Psoas muscle (tissue), 8 donors: ENCODE measurements around the gene MAFF. TPM values are rescaled to one million over a fixed set of nuclear protein-coding genes. Genes with fewer than 3 reads are reported as not detected.

Experiments
- ATAC-seq, 4 donors: fragments of 200-7000 bp; cut with Tn5 transposase; one replicate each; pipeline ENCODE4 v1.9.1; 2020; ENCODE audit warnings: moderate library complexity in 3 of 4, mild to moderate bottlenecking in 2 of 4
- DNase-seq, 2 donors: peaks; one replicate each; pipeline ENCODE4 v3.0.0-alpha.2; 2020
- H3K27ac ChIP-seq: fragments of 200-600 bp; one replicate; pipeline ENCODE4 v1.8.0; 2022
- H3K27me3 ChIP-seq, 3 donors: fragments of 200-600 bp in 1 of 3; one replicate each; pipeline versions ENCODE4 v1.6.1 to v1.8.0; 2013 to 2022; ENCODE audit warnings: low read length in 2 of 3, mild to moderate bottlenecking in 2 of 3, moderate library complexity in 1 of 3; ENCODE audit not compliant: insufficient read depth in 3 of 3
- H3K36me3 ChIP-seq, 2 donors: fragments of 200-600 bp in 1 of 2; one replicate each; pipeline versions ENCODE4 v1.6.1 to v1.8.0; 2013 to 2022; ENCODE audit warnings: low read depth in 1 of 2, mild to moderate bottlenecking in 1 of 2, moderate library complexity in 1 of 2; ENCODE audit not compliant: insufficient read depth in 1 of 2
- H3K4me1 ChIP-seq: fragments of 200-600 bp; one replicate; pipeline ENCODE4 v1.8.0; 2022
- H3K4me3 ChIP-seq: fragments of 200-600 bp; one replicate; pipeline ENCODE4 v1.8.0; 2022; ENCODE audit warnings: mild to moderate bottlenecking
- H3K9me3 ChIP-seq: fragments of 200-600 bp; one replicate; pipeline ENCODE4 v1.8.0; 2022
- WGBS, 3 donors: extraction: QIAGEN DNeasy Blood & Tissue Kit; methylation state at CpG; one replicate each; pipeline versions ENCODE4 v1.1.6 to v1.1.7; 2013; 5-methylcytosine and 5-hydroxymethylcytosine counted together
- intact Hi-C, 2 donors: fragments of 100-400 bp; cut with DNase I; formaldehyde crosslinking; loops; one replicate each; pipeline versions ENCODE4 v1.11.0 to v1.14.2; 2022
- polyA plus RNA-seq, 3 donors: library from polyadenylated mRNA; stranded (reverse); fragments of 200-250 nt; gene quantifications; one replicate each; pipeline ENCODE4 v1.2.3, GENCODE V29; 2013
- total RNA-seq, 4 donors: library from RNA; stranded (reverse); fragmentation: NEBNext Ultra II Directional in 2 of 4; extraction: Animal tissue kit (Norgen Biotek cat#: 25700) in 2 of 4; gene quantifications; one replicate each; pipeline versions ENCODE4 v1.2.1 to v1.2.4, GENCODE V29; 2021 to 2023
- TF ChIP-seq, protein P1 (sequence below): fragments of 200-600 bp; IDR thresholded peaks from one replicate; pipeline ENCODE4 v1.8.0; 2022; ENCODE audit warnings: antibody characterized with exemption
- donor health status: healthy with polysubstance abuse.
- donor health status: DM: no; HTN: no; CAD: no; lungs with moderate emphysema.
- donor health status: Bipolar disorder and iron deficiency.
- donor health status: healthy.
- donor health status: DM: yes; HTN: yes; CAD: no.
- donor health status: DM: no; HTN: no; CAD: no.
- donor health status: DM: no; HTN: no; CAD: no.
- donor health status: DM: yes; HTN: yes; CAD: no.

The MAFF gene
- total and polyA plus RNA-seq, 7 donors, result 5.7 to 118 (median 28.1) TPM

DNA sequence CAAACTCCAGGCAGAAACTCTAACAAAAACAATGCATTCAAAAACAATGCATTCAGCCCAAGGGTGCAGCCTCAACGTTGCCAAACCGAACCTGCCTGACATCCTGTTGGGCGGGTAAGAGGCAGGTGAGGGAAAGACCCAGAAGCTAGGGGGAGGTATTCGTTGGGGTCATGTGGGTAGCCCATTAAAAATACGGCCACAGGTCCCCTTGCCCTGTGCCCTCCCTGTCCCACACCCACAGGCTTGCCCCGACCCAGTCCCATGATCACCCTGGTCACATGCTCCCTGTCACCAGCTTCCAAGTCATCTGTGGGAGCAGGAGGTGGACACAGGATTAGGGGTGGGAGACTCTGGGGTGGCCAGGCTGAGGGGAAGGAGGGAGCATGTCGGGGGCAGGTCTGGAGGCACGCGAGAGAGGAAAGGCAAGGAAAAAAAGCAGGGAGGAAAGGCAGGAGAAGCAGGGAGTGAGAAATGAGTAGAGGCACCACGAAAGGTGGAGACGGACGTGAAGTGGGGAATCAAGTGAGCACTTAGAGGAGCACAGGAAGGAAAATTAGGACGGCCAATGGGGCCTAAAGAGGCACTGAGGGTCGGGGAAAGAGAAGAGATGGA, 20.8 kb upstream of the MAFF start:
- DNase-seq (peak; percentile 46 to 70), ATAC-seq (peak in 3 of 4 donors; percentile 22 to 44 (median 35))
- peak overlapping the region; percentile 99 for H3K27ac ChIP-seq
- intact Hi-C loops, result no loop called here
- 11 to 14% (median 11%) methylated on average over 14 of the region's 14 CpGs for WGBS, 3 donors
- TF ChIP-seq, protein P1, sequence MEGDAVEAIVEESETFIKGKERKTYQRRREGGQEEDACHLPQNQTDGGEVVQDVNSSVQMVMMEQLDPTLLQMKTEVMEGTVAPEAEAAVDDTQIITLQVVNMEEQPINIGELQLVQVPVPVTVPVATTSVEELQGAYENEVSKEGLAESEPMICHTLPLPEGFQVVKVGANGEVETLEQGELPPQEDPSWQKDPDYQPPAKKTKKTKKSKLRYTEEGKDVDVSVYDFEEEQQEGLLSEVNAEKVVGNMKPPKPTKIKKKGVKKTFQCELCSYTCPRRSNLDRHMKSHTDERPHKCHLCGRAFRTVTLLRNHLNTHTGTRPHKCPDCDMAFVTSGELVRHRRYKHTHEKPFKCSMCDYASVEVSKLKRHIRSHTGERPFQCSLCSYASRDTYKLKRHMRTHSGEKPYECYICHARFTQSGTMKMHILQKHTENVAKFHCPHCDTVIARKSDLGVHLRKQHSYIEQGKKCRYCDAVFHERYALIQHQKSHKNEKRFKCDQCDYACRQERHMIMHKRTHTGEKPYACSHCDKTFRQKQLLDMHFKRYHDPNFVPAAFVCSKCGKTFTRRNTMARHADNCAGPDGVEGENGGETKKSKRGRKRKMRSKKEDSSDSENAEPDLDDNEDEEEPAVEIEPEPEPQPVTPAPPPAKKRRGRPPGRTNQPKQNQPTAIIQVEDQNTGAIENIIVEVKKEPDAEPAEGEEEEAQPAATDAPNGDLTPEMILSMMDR, result no peak
- no peaks in the 10 kb centered on the region for H3K9me3 ChIP-seq
- H3K27me3 ChIP-seq, result no peaks in the 10 kb centered on the region
- no peaks in the 10 kb centered on the region for H3K36me3 ChIP-seq
- peak overlapping the region; percentile 80 for H3K4me3 ChIP-seq
- H3K4me1 ChIP-seq, result peaks cover 58% of the 10 kb centered on the region

DNA sequence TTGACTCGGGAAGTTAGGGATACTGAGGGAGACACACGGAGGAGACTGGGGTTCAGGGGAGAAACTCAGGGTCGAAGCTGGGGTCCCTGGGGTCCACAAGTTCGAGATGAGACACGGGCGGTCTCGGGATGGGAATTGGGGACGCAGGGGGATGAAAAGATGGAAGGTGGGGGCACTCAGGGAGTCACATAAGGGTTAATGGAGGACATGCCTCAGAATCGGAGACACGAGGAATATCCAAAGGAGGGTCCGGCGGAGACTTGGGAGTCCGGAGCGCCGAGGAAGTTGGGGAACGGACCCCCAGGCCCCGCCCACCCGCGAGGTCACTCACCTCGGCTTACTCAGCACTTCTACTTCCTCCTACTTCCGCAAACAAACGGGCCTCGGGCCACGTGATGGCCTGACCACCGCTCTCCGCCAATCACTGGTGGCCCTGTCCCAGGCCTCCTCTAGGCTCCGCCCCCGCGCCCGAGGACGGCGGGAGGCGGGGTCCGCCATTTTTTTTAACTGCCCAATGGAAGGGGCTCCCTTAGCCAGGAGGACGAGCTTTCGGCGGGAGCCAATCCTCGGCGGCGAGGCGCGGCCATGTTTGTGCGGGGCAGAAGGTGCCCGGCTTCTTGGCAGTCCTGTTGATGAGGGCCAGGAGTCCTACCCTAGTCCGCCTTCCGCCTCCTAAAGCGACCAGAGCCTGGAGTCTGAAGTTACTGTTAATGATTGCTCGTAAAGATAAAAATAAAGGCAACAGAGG, 20.2 kb upstream of the MAFF start, which contains the start of gene PLA2G6:
Gene PLA2G6, minus strand, starts transcription at position 378 of the 748 bp plus-strand sequence. CDS start 12,404 bp downstream, outside the sequence.
- Histone ChIP-seq H3K9me3 (no peaks in the 10 kb centered on the region), H3K27ac (peak within 1 kb of the TSS; percentile 99), H3K27me3 (no peaks in the 10 kb centered on the region), H3K4me3 (peak within 1 kb of the TSS; percentile 80), H3K36me3 (no peaks in the 10 kb centered on the region), H3K4me1 (peaks cover 55% of the 10 kb centered on the region)
- 0 to 1% (median 1%) methylated on average over 34 to 48 of the region's 48 CpGs for WGBS, 3 donors
- ATAC-seq (peak; percentile 84 to 88 (median 86)), DNase-seq (peak; percentile 98 to 99)
- intact Hi-C loops, result loop anchor here in 1 of 2 donors (2.0 kb wide), 1 partner anchor 19 kb away; the partner anchor contains the start of gene MAFF
- TF ChIP-seq, protein P1, result no peak

DNA sequence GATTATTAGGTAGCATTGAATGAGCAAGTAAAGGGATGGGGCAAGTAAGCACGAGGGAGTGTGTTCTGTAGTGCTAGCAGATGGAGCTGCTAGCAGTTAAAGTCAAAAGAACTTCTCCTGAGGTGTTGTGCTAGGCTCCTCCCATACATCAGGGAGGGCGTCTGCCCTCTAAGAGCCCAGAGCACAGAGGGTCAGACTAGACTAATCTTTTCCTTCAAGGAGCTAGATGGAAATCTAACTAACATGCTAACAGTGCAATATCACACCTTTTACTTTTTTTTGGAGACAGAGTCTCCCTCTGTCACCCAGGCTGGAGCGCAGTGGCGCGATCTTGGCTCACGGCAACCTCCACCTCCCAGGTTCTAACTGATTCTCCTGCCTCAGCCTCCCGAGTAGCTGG, 17.0 kb upstream of the MAFF start:
- peak in 1 of 2 donors; percentile 10 for DNase-seq
- Histone ChIP-seq H3K9me3 (no peaks in the 10 kb centered on the region), H3K4me3 (no peak overlapping the region), H3K4me1 (peaks cover 31% of the 10 kb centered on the region), H3K36me3 (no peaks in the 10 kb centered on the region), H3K27me3 (no peaks in the 10 kb centered on the region), H3K27ac (peak overlapping the region; percentile 9)
- 76 to 78% (median 77%) methylated on average over 7 of the region's 7 CpGs for WGBS, 3 donors
- ATAC-seq, result no peak
- TF ChIP-seq, protein P1, result no peak
- intact Hi-C loops, result no loop called here

DNA sequence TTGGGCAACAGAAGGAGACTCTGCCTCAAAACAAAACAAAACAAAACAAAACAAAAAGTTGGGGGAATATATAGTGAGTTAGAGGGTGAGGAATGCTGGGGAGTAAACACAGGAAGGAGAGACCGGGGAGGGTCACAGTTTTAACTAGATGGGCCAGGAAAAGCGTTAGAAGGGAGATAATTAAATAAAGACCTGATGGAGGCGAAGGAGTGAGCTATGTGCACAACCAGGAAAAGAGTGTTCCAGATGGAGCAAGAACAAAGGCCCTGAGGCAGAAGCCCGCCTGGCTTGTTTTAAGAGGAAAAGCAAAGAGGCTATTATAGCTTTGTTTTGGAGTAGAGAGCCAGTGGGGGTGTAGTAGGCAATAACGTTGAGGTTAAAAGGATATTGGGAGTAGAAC, 15.4 kb upstream of the MAFF start:
- Histone ChIP-seq H3K36me3 (no peaks in the 10 kb centered on the region), H3K27ac (peak overlapping the region; percentile 77), H3K4me3 (no peak overlapping the region), H3K27me3 (no peaks in the 10 kb centered on the region), H3K9me3 (no peaks in the 10 kb centered on the region), H3K4me1 (peaks cover 20% of the 10 kb centered on the region)
- DNase-seq, result no peak
- ATAC-seq, result no peak
- WGBS, 3 donors, result 65 to 70% (median 68%) methylated on average over 5 of the region's 5 CpGs
- intact Hi-C loops, result no loop called here
- TF ChIP-seq, protein P1, result no peak
